Fibroblast of lung (primary cell): ENCODE results near the gene PCDH1. TPM values are rescaled to one million over a fixed set of nuclear protein-coding genes. Genes with fewer than 3 reads are reported as not detected.

ENCODE experiments used
- DNase-seq, 2 donors: peaks; one replicate each; pipeline versions ENCODE4 v3.0.0 to v3.0.0-alpha.2; 2010; ENCODE audit warnings: low read depth in 2 of 2
- H2AFZ ChIP-seq: 2 replicates; pipeline ENCODE4 v1.5.1; 2012; ENCODE audit warnings: low read length, control low read depth, inconsistent platforms
- H3K27ac ChIP-seq: 2 replicates; pipeline ENCODE4 v1.5.1; 2011; ENCODE audit warnings: low read length, control low read depth; ENCODE audit not compliant: insufficient read depth
- H3K27me3 ChIP-seq: 2 replicates; pipeline ENCODE4 v1.5.1; 2011; ENCODE audit warnings: mild to moderate bottlenecking, low read length; ENCODE audit not compliant: control insufficient read depth, insufficient read depth
- H3K36me3 ChIP-seq: 2 replicates; pipeline ENCODE4 v1.5.1; 2011; ENCODE audit warnings: low read length; ENCODE audit not compliant: control insufficient read depth, insufficient read depth
- H3K4me1 ChIP-seq: 2 replicates; pipeline ENCODE4 v1.5.1; 2011; ENCODE audit warnings: low read length; ENCODE audit not compliant: control insufficient read depth, insufficient read depth; ENCODE audit errors: extremely low read depth
- H3K4me2 ChIP-seq: 2 replicates; pipeline ENCODE4 v1.5.1; 2011; ENCODE audit warnings: low read length, control low read depth; ENCODE audit not compliant: insufficient read depth; ENCODE audit errors: extremely low read depth
- H3K4me3 ChIP-seq, 4 experiments: fragments of 200-600 bp in 1 of 4; sonication (generic) in 1 of 4; replicated peaks in 1 of 4; 2 replicates each; pipeline ENCODE4 v1.5.1; 2011 to 2016; ENCODE audit warnings: low read length in 4 of 4, low read depth in 3 of 4, mild to moderate bottlenecking in 3 of 4, control low read depth in 2 of 4, inconsistent platforms in 1 of 4, mixed read lengths in 1 of 4; ENCODE audit not compliant: insufficient read depth in 1 of 4; ENCODE audit errors: control extremely low read depth in 1 of 4
- H3K79me2 ChIP-seq: 2 replicates; pipeline ENCODE4 v1.5.1; 2012; ENCODE audit warnings: mild to moderate bottlenecking, low read length, inconsistent platforms; ENCODE audit not compliant: control insufficient read depth, insufficient read depth
- H3K9ac ChIP-seq: 2 replicates; pipeline ENCODE4 v1.5.1; 2011; ENCODE audit warnings: mild to moderate bottlenecking, low read length, control low read depth; ENCODE audit not compliant: insufficient read depth
- H3K9me3 ChIP-seq: 2 replicates; pipeline ENCODE4 v1.5.1; 2012; ENCODE audit warnings: low read depth, low read length; ENCODE audit not compliant: control insufficient read depth, insufficient read depth
- H4K20me1 ChIP-seq: 2 replicates; pipeline ENCODE4 v1.5.1; 2011; ENCODE audit warnings: low read length; ENCODE audit not compliant: control insufficient read depth, insufficient read depth; ENCODE audit errors: extremely low read depth
- CTCF ChIP-seq, 2 donors: IDR thresholded peaks in 1 of 2; conservative IDR thresholded peaks in 1 of 2; 1 replicate in 1 of 2; 2 replicates in 1 of 2; pipeline ENCODE4 v1.5.1; 2011 to 2012; ENCODE audit warnings: low read length in 2 of 2, control low read depth in 1 of 2, inconsistent platforms in 1 of 2, low read depth in 1 of 2, mild to moderate bottlenecking in 1 of 2
- EZH2 ChIP-seq: IDR thresholded peaks from 2 replicates; pipeline ENCODE4 v1.5.1; 2012; ENCODE audit warnings: low read length, control low read depth, mild to moderate bottlenecking; ENCODE audit errors: missing control alignments
- polyA plus RNA-seq, 2 donors: library from polyadenylated mRNA; depleted of rRNA in 1 of 2; stranded (reverse) in 1 of 2; unstranded in 1 of 2; fragments of >200 nt; gene quantifications; 2 replicates each; pipeline ENCODE4 v1.2.1, GENCODE V29; 2011 to 2012; ENCODE audit warnings: missing spikeins in 1 of 2
- total RNA-seq: library from RNA; depleted of rRNA; stranded (reverse); fragments of >200 nt; gene quantifications from 2 replicates; pipeline ENCODE4 v1.2.1, GENCODE V29; 2014

PCDH1 gene
- total and polyA plus RNA-seq, 2 donors (not counting 1 experiment from before 2014, with no cell fraction given): 0.66 to 1.6 TPM

- H3K27ac ChIP-seq: no peak overlapping the region
- no peak overlapping the region for H3K4me3 ChIP-seq
- no peaks in the 10 kb centered on the region for H3K79me2 ChIP-seq
- no peaks in the 10 kb centered on the region for H4K20me1 ChIP-seq
- H3K4me1 ChIP-seq: no peaks in the 10 kb centered on the region
- H3K36me3 ChIP-seq: no peaks in the 10 kb centered on the region
- TF ChIP-seq CTCF (conservative IDR thresholded peaks at IDR 0.05 in 1 of 2, IDR thresholded peaks at IDR 0.05 in 1 of 2; ENCODE audit: low read depth in 1 of 2, low read length in 2 of 2) (no peak), EZH2 (no peak)
- peaks cover 30% of the 10 kb centered on the region for H3K27me3 ChIP-seq
- H3K9me3 ChIP-seq: no peaks in the 10 kb centered on the region
- no peak overlapping the region for H2AFZ ChIP-seq
- H3K9ac ChIP-seq: no peak overlapping the region
- no peak for DNase-seq
- no peak overlapping the region for H3K4me2 ChIP-seq
Observed at GRCh38 chr5:141815051-141815795, 63.0 kb downstream of the PCDH1 start.

GRCh38 chr5:141814064-141814964 is 63.9 kb downstream of the PCDH1 start:
- Histone ChIP-seq H2AFZ (no peak overlapping the region), H3K27me3 (peaks cover 33% of the 10 kb centered on the region), H4K20me1 (no peaks in the 10 kb centered on the region), H3K9me3 (no peaks in the 10 kb centered on the region), H3K4me1 (no peaks in the 10 kb centered on the region), H3K4me2 (no peak overlapping the region), H3K27ac (no peak overlapping the region), H3K9ac (no peak overlapping the region), H3K4me3 (no peak overlapping the region), H3K36me3 (no peaks in the 10 kb centered on the region), H3K79me2 (no peaks in the 10 kb centered on the region)
- TF ChIP-seq CTCF (conservative IDR thresholded peaks at IDR 0.05 in 1 of 2, IDR thresholded peaks at IDR 0.05 in 1 of 2; ENCODE audit: low read depth in 1 of 2, low read length in 2 of 2) (peak; percentile 41 to 60), EZH2 (no peak)
- DNase-seq: peak in 1 of 2 donors; percentile 8

GRCh38 chr5:141812512-141812911 is 65.7 kb downstream of the PCDH1 start:
- H4K20me1 ChIP-seq: no peaks in the 10 kb centered on the region
- no peak overlapping the region for H2AFZ ChIP-seq
- H3K9me3 ChIP-seq: no peaks in the 10 kb centered on the region
- TF ChIP-seq EZH2 (no peak), CTCF (conservative IDR thresholded peaks at IDR 0.05 in 1 of 2, IDR thresholded peaks at IDR 0.05 in 1 of 2; ENCODE audit: low read depth in 1 of 2, low read length in 2 of 2) (no peak)
- H3K4me3 ChIP-seq: no peak overlapping the region
- H3K9ac ChIP-seq: no peak overlapping the region
- H3K79me2 ChIP-seq: no peaks in the 10 kb centered on the region
- no peaks in the 10 kb centered on the region for H3K36me3 ChIP-seq
- no peak for DNase-seq
- no peaks in the 10 kb centered on the region for H3K4me1 ChIP-seq
- H3K4me2 ChIP-seq: no peak overlapping the region
- H3K27ac ChIP-seq: no peak overlapping the region
- H3K27me3 ChIP-seq: peaks cover 37% of the 10 kb centered on the region
